ENCODE data around the gene PDPN. TPM values are rescaled to one million over a fixed set of nuclear protein-coding genes. Genes with fewer than 3 reads are reported as not detected.
A peak's percentile ranks its signal among the peaks of the same experiment; 100 is the strongest.
"Not testable (repeated sequence)": the region's sequence is repeated elsewhere in the genome, so short reads cannot be mapped to it uniquely, and the experiment has no call there.

PDPN gene
- total RNA-seq, 1 donor from 2014 or later = not detected

- H3K27me3 Mint-ChIP-seq (ENCODE audit: unreplicated experiment) = no peaks in the 10 kb centered on the region
- no peak overlapping the region for H3K4me3 Mint-ChIP-seq (ENCODE audit: unreplicated experiment)
- H3K27ac Mint-ChIP-seq (ENCODE audit: unreplicated experiment) = no peak overlapping the region
- no peaks in the 10 kb centered on the region for H3K4me1 Mint-ChIP-seq (ENCODE audit: unreplicated experiment)
- no peaks in the 10 kb centered on the region for H3K36me3 Mint-ChIP-seq (ENCODE audit: unreplicated experiment)
- TF ChIP-seq, protein P1, sequence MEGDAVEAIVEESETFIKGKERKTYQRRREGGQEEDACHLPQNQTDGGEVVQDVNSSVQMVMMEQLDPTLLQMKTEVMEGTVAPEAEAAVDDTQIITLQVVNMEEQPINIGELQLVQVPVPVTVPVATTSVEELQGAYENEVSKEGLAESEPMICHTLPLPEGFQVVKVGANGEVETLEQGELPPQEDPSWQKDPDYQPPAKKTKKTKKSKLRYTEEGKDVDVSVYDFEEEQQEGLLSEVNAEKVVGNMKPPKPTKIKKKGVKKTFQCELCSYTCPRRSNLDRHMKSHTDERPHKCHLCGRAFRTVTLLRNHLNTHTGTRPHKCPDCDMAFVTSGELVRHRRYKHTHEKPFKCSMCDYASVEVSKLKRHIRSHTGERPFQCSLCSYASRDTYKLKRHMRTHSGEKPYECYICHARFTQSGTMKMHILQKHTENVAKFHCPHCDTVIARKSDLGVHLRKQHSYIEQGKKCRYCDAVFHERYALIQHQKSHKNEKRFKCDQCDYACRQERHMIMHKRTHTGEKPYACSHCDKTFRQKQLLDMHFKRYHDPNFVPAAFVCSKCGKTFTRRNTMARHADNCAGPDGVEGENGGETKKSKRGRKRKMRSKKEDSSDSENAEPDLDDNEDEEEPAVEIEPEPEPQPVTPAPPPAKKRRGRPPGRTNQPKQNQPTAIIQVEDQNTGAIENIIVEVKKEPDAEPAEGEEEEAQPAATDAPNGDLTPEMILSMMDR (IDR thresholded peaks at IDR 0.05) = no peak
- no peak for DNase-seq (ENCODE audit: extremely low spot score, unreplicated experiment)
- peaks cover 14% of the 10 kb centered on the region for H3K9me3 Mint-ChIP-seq (ENCODE audit: unreplicated experiment)
Observed at GRCh38 chr1:13556224-13556764, 27.3 kb upstream of the PDPN start.

GRCh38 chr1:13560541-13560940 is 23.1 kb upstream of the PDPN start:
- no peak overlapping the region for H3K4me3 Mint-ChIP-seq (ENCODE audit: unreplicated experiment)
- TF ChIP-seq, protein P1 (IDR thresholded peaks at IDR 0.05) = no peak
- H3K27ac Mint-ChIP-seq (ENCODE audit: unreplicated experiment) = no peak overlapping the region
- H3K4me1 Mint-ChIP-seq (ENCODE audit: unreplicated experiment) = no peaks in the 10 kb centered on the region
- H3K9me3 Mint-ChIP-seq (ENCODE audit: unreplicated experiment) = peaks cover 16% of the 10 kb centered on the region
- no peak for DNase-seq (ENCODE audit: extremely low spot score, unreplicated experiment)
- H3K27me3 Mint-ChIP-seq (ENCODE audit: unreplicated experiment) = no peaks in the 10 kb centered on the region
- H3K36me3 Mint-ChIP-seq (ENCODE audit: unreplicated experiment) = no peaks in the 10 kb centered on the region

- H3K9me3 Mint-ChIP-seq (ENCODE audit: unreplicated experiment) = peaks cover 16% of the 10 kb centered on the region
- not testable (repeated sequence) for H3K4me1 Mint-ChIP-seq (ENCODE audit: unreplicated experiment); DNase-seq (ENCODE audit: extremely low spot score, unreplicated experiment); H3K27me3 Mint-ChIP-seq (ENCODE audit: unreplicated experiment); H3K36me3 Mint-ChIP-seq (ENCODE audit: unreplicated experiment); H3K27ac Mint-ChIP-seq (ENCODE audit: unreplicated experiment); H3K4me3 Mint-ChIP-seq (ENCODE audit: unreplicated experiment)
Observed at GRCh38 chr1:13562981-13563380, 20.7 kb upstream of the PDPN start.

GRCh38 chr1:13564073-13564472 is 19.6 kb upstream of the PDPN start:
- H3K4me1 Mint-ChIP-seq (ENCODE audit: unreplicated experiment) = no peaks in the 10 kb centered on the region
- TF ChIP-seq, protein P1 (IDR thresholded peaks at IDR 0.05) = no peak
- no peak overlapping the region for H3K27ac Mint-ChIP-seq (ENCODE audit: unreplicated experiment)
- H3K36me3 Mint-ChIP-seq (ENCODE audit: unreplicated experiment) = no peaks in the 10 kb centered on the region
- DNase-seq (ENCODE audit: extremely low spot score, unreplicated experiment) = no peak
- H3K4me3 Mint-ChIP-seq (ENCODE audit: unreplicated experiment) = no peak overlapping the region
- peaks cover 16% of the 10 kb centered on the region for H3K9me3 Mint-ChIP-seq (ENCODE audit: unreplicated experiment)
- H3K27me3 Mint-ChIP-seq (ENCODE audit: unreplicated experiment) = no peaks in the 10 kb centered on the region

GRCh38 chr1:13570435-13570834 is 13.2 kb upstream of the PDPN start:
- not testable (repeated sequence) for H3K27ac Mint-ChIP-seq (ENCODE audit: unreplicated experiment); H3K36me3 Mint-ChIP-seq (ENCODE audit: unreplicated experiment); H3K4me3 Mint-ChIP-seq (ENCODE audit: unreplicated experiment); H3K27me3 Mint-ChIP-seq (ENCODE audit: unreplicated experiment); DNase-seq (ENCODE audit: extremely low spot score, unreplicated experiment); H3K4me1 Mint-ChIP-seq (ENCODE audit: unreplicated experiment)
- peaks cover 22% of the 10 kb centered on the region for H3K9me3 Mint-ChIP-seq (ENCODE audit: unreplicated experiment)

- H3K36me3 Mint-ChIP-seq (ENCODE audit: unreplicated experiment) = no peaks in the 10 kb centered on the region
- TF ChIP-seq, protein P1 (IDR thresholded peaks at IDR 0.05) = peak; percentile 7
- no peak overlapping the region for H3K27ac Mint-ChIP-seq (ENCODE audit: unreplicated experiment)
- no peak overlapping the region for H3K4me3 Mint-ChIP-seq (ENCODE audit: unreplicated experiment)
- H3K27me3 Mint-ChIP-seq (ENCODE audit: unreplicated experiment) = no peaks in the 10 kb centered on the region
- peaks cover 24% of the 10 kb centered on the region for H3K9me3 Mint-ChIP-seq (ENCODE audit: unreplicated experiment)
- H3K4me1 Mint-ChIP-seq (ENCODE audit: unreplicated experiment) = no peaks in the 10 kb centered on the region
- DNase-seq (ENCODE audit: extremely low spot score, unreplicated experiment) = no peak
Observed at GRCh38 chr1:13570924-13571323, 12.7 kb upstream of the PDPN start.

All from osteocyte (in vitro differentiated cells).